HEK293T (cell line): Measurements from ENCODE around the gene ARL14.

Experiments
- CTCF ChIA-PET: fragments of 350-600 bp; formaldehyde crosslinking; extraction: SDS; loops from one replicate; lab custom pipeline; 2021; ENCODE audit warnings: antibody characterized with exemption, inconsistent platforms; lab: Yijun Ruan, JAX
- POLR2A ChIA-PET: fragments of 350-600 bp; formaldehyde crosslinking; extraction: SDS; loops from one replicate; lab custom pipeline; 2020; ENCODE audit warnings: antibody characterized with exemption, inconsistent platforms; lab: Yijun Ruan, JAX
- DNase-seq: peaks from one replicate; pipeline ENCODE4 v3.0.0; 2012; ENCODE audit warnings: mixed read lengths; ENCODE audit errors: extremely low spot score
- ARNT ChIP-seq: fragments of 450-650 bp; IDR thresholded peaks from 2 replicates; pipeline ENCODE4 v1.6.1; 2017; ENCODE audit warnings: mild to moderate bottlenecking
- BHLHE40 ChIP-seq: fragments of 450-650 bp; IDR thresholded peaks from 2 replicates; pipeline ENCODE4 v1.6.1; 2016; ENCODE audit warnings: mild to moderate bottlenecking, moderate library complexity, borderline replicate concordance
- CTBP1 ChIP-seq: fragments of 450-650 bp; IDR thresholded peaks from 2 replicates; pipeline ENCODE4 v1.6.1; 2016; ENCODE audit warnings: borderline replicate concordance
- ELF4 ChIP-seq: fragments of 450-650 bp; IDR thresholded peaks from 2 replicates; pipeline ENCODE4 v1.6.1; 2017; ENCODE audit warnings: antibody characterized with exemption
- FOXA1 ChIP-seq: fragments of 450-650 bp; IDR thresholded peaks from 2 replicates; pipeline ENCODE4 v1.6.1; 2016; ENCODE audit warnings: mild to moderate bottlenecking
- FOXK2 ChIP-seq: fragments of 450-650 bp; IDR thresholded peaks from 2 replicates; pipeline ENCODE4 v1.6.1; 2016; ENCODE audit warnings: mild to moderate bottlenecking
- FOXM1 ChIP-seq: fragments of 450-650 bp; IDR thresholded peaks from 2 replicates; pipeline ENCODE4 v1.6.1; 2017; ENCODE audit warnings: mild to moderate bottlenecking, borderline replicate concordance
- HDGF ChIP-seq: fragments of 450-650 bp; IDR thresholded peaks from 2 replicates; pipeline ENCODE4 v1.6.1; 2017; ENCODE audit warnings: antibody characterized with exemption, borderline replicate concordance
- L3MBTL2 ChIP-seq: fragments of 450-650 bp; conservative IDR thresholded peaks from 2 replicates; pipeline ENCODE4 v1.6.1; 2016; ENCODE audit warnings: mild to moderate bottlenecking
- LEF1 ChIP-seq: fragments of 450-650 bp; IDR thresholded peaks from 2 replicates; pipeline ENCODE4 v1.6.1; 2017; ENCODE audit warnings: mild to moderate bottlenecking, borderline replicate concordance
- NFRKB ChIP-seq: fragments of 450-650 bp; IDR thresholded peaks from 2 replicates; pipeline ENCODE4 v1.6.1; 2016; ENCODE audit warnings: mild to moderate bottlenecking, moderate library complexity
- PKNOX1 ChIP-seq: fragments of 450-650 bp; IDR thresholded peaks from 2 replicates; pipeline ENCODE4 v1.6.1; 2016
- SP1 ChIP-seq: fragments of 450-650 bp; IDR thresholded peaks from 2 replicates; pipeline ENCODE4 v1.6.1; 2017
- SUZ12 ChIP-seq: fragments of 450-650 bp; IDR thresholded peaks from 2 replicates; pipeline ENCODE4 v1.6.1; 2016; ENCODE audit warnings: mild to moderate bottlenecking
- TARDBP ChIP-seq: fragments of 450-650 bp; IDR thresholded peaks from 2 replicates; pipeline ENCODE4 v1.6.1; 2016
- ZNF384 ChIP-seq: fragments of 450-650 bp; IDR thresholded peaks from 2 replicates; pipeline ENCODE4 v1.6.1; 2016

The ARL14 gene

GRCh38 chr3:160676547-160677303 is at the start of gene ARL14:
TSS of gene ARL14 (plus strand) at chr3:160677160. CDS start at chr3:160677347, 187 bp downstream.
- no peak for DNase-seq
- CTCF ChIA-PET: no interaction called here
- TF ChIP-seq ZNF384 (no peak), SP1 (no peak), FOXM1 (no peak)
- POLR2A ChIA-PET: no interaction called here

GRCh38 chr3:160629491-160629890 is 47.5 kb upstream of the ARL14 start:
- TF ChIP-seq ELF4: no peak
- no peak for TF ChIP-seq L3MBTL2
- TF ChIP-seq PKNOX1: no peak
- no peak for TF ChIP-seq FOXA1
- TF ChIP-seq SP1: no peak
- TF ChIP-seq HDGF: no peak
- TF ChIP-seq TARDBP: no peak
- TF ChIP-seq LEF1: no peak
- TF ChIP-seq FOXK2: no peak
- TF ChIP-seq ARNT: no peak
- no peak for TF ChIP-seq SUZ12
- no peak for TF ChIP-seq BHLHE40
- no peak for TF ChIP-seq NFRKB
- POLR2A ChIA-PET: no interaction called here
- DNase-seq: no peak
- CTCF ChIA-PET: no interaction called here

- TF ChIP-seq SUZ12 (no peak), FOXM1 (no peak), ZNF384 (no peak)
- no peak for DNase-seq
- ChIA-PET POLR2A (no interaction called here), CTCF (no interaction called here)
Observed at GRCh38 chr3:160633361-160634083, 43.4 kb upstream of the ARL14 start.

GRCh38 chr3:160635213-160635612 is 41.7 kb upstream of the ARL14 start:
- DNase-seq: no peak
- CTCF ChIA-PET: interaction anchor here (0.7 kb wide), 1 partner anchor 1225 kb away, joined by 3 read pairs; no protein-coding TSS in a partner anchor
- TF ChIP-seq LEF1: no peak
- TF ChIP-seq ELF4: no peak
- TF ChIP-seq FOXA1: no peak
- no peak for TF ChIP-seq HDGF
- no peak for TF ChIP-seq NFRKB
- TF ChIP-seq BHLHE40: no peak
- no peak for TF ChIP-seq FOXK2
- TF ChIP-seq SUZ12: no peak
- no peak for TF ChIP-seq L3MBTL2
- no peak for TF ChIP-seq PKNOX1
- no peak for TF ChIP-seq SP1
- TF ChIP-seq CTBP1: no peak
- TF ChIP-seq FOXM1: no peak
- TF ChIP-seq TARDBP: no peak
- TF ChIP-seq ZNF384: no peak
- no peak for TF ChIP-seq ARNT
- POLR2A ChIA-PET: no interaction called here

GRCh38 chr3:160637086-160637485 is 39.9 kb upstream of the ARL14 start:
- ChIA-PET POLR2A (no interaction called here), CTCF (no interaction called here)
- DNase-seq: no peak
- TF ChIP-seq FOXA1: no peak
- TF ChIP-seq ARNT: no peak
- TF ChIP-seq ZNF384: no peak
- TF ChIP-seq CTBP1: no peak
- TF ChIP-seq PKNOX1: no peak
- no peak for TF ChIP-seq SUZ12
- TF ChIP-seq FOXK2: no peak
- no peak for TF ChIP-seq NFRKB

- ChIA-PET POLR2A (no interaction called here), CTCF (no interaction called here)
- TF ChIP-seq BHLHE40 (no peak), TARDBP (no peak), HDGF (no peak), PKNOX1 (no peak), CTBP1 (no peak), SUZ12 (no peak), SP1 (no peak), FOXM1 (no peak), FOXK2 (no peak), ZNF384 (no peak), ELF4 (no peak)
- no peak for DNase-seq
Observed at GRCh38 chr3:160638184-160638583, 38.8 kb upstream of the ARL14 start.
